DND-41 (cell line): Measurements from ENCODE around the gene DOC2B.

Experiments used
- CTCF ChIP-seq: IDR thresholded peaks from 2 replicates; pipeline ENCODE4 v1.5.1; 2012; ENCODE audit warnings: borderline replicate concordance, low read length, moderate library complexity, mild to moderate bottlenecking; ENCODE audit not compliant: poor library complexity, severe bottlenecking; ENCODE audit errors: extremely low read depth
- EZH2 ChIP-seq: IDR thresholded peaks from 3 replicates; pipeline ENCODE4 v1.6.1; 2012; ENCODE audit warnings: borderline replicate concordance, low read depth, mild to moderate bottlenecking, moderate library complexity, low read length, inconsistent platforms; ENCODE audit not compliant: severe bottlenecking

DNA sequence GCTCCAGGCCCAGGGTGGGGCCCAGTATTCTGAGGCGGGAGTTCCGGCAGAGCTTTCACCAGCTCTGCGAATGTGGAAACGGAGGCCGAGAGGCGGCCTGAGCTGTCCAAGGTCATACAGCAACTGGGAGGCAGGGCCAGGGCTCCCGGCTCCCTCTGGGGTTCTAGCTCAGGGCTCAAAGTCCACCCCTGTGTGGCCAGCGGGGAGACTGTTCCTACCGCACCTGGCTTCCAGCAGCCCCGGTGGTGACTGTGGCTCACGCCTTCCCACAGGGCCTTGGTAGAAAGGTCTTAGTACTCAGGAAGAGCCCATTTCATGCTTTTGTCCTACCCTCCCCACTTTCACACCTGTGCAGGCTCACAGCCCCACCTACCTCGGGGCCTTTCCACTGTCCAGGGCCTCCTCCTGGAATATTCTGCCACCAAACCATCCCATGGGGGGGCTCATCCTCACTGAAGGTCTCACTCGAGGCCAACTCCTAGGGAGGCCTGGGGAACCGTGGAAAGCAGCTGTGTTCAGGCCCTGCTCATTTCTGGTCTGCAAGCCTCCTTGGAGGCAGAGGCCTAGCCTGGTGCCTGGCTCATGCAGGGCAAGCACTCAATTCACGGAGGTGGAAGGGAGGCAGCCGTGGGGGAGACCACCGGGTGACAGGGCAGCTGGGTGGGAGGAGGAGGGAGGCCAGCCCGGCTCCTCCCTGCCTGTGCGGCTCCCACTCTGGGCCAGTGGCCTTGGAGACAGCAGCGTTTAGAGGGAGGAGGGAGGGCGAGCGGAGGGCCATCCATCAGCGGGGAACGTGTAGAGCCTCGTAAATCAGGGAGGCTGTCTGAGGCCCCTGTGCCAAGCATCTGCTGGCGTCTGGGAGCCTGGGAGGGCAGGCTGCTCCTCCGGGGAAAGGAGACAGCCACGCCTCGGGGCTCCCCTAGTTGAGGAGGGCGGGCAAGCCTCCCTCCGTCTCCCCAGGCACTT, 12.7 kb upstream of the DOC2B start:
- TF ChIP-seq CTCF (no peak), EZH2 (no peak)
